Tongue (tissue), 2 donors: ENCODE results near the gene ALDH3B1. TPM values are rescaled to one million over a fixed set of nuclear protein-coding genes. Genes with fewer than 3 reads are reported as not detected.

Experiments
- DNase-seq: peaks from one replicate; pipeline ENCODE4 v3.0.0-alpha.2; 2015
- total RNA-seq: library from RNA; depleted of rRNA; stranded (reverse); fragments of >200 nt; gene quantifications from one replicate; pipeline ENCODE4 v1.2.3, GENCODE V29; 2014

ALDH3B1 gene
- total RNA-seq, 1 donor from 2014 or later = 3.8 TPM

DNA sequence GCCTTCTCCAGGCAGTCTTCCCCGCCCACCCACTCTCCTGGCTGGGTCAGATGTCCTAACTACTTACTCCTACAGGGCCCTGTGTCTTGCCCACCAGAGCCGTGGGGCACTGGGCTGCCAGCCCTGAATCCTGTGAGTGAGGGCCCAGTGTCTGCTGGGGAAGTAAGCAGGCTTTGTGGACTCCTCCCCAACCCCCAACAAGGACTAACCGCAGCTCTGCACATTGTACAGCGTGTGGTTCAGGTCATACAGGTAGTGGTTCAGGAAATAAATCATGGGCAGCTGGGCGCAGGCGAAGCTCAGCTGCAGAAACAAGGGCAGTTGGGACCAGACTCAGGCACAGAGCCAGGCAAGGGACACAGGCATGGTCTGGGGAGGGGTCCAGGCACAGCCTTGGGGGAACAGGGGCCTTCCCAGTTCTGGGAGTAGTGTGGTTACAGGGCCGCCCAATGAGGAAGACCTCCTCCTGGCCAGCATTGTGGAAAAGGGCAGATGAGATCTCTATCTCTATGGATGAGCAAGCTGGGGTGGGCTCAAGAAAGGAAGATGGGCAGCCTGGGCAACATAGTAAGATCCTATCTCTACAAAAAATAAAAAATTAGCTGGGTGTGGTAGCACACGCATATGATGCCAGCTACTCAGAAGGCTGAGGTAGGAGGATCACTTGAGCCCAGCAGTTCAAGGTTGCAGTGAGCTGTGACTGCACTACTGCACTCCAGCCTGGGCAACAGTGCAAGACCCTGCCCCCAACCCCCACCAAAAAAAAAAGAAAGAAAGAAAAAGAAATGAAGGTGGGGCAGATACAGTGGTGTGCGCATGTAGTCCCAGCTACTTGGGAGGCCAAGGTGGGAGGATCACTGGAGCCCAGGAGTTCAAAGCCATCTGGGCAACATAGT, 11.7 kb upstream of the ALDH3B1 start:
- no peak for DNase-seq

- DNase-seq = no peak
These were observed 10.9 kb upstream of the ALDH3B1 start for GRCh38 chr11:67999201-67999629.

DNA sequence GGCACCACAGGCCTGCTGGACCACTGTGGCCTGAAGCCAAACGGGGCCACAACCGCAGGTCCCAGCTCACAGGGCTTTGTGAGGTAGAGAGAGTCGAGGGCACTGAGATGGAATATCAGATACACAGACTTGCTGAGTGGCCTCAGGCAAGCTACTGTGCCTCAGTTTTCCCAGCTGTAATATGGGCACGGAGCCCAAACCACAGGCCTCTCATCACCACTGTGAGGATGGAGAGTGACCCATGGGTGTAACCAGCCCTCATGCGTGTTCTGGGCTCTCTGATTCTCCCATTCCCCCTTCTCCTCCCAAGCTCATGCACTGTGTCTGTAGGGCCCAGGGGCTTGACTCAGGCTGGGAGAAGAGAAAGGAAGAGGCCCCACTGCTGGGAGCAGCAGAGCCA, 10.4 kb upstream of the ALDH3B1 start:
- no peak for DNase-seq

DNA sequence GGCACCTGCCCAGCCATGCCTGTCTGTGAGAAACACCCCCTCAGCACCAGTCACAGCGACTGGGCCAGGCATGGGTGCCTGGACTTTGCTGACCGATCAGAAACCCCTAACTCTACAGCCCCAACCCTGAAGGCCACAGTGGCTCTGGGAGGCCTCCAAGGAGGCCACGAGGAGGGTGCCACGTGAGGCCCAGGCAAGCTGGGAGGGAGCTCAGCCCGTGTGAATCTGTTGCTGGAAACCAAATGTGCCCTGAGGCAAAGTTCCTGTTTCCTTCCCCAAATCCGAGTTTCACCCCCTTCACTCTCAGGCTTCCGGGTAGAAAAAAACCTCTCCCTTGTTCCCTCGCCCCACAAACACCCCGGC, 7.6 kb upstream of the ALDH3B1 start:
- no peak for DNase-seq

- no peak for DNase-seq
These were observed 6.9 kb upstream of the ALDH3B1 start for GRCh38 chr11:68002938-68003845.

GRCh38 chr11:68003846-68004550, 6.1 kb upstream of the ALDH3B1 start, which contains the start of gene UNC93B1:
TSS of gene UNC93B1 (minus strand) at chr11:68004097. CDS start at chr11:68004043, 54 bp downstream.
- peak; percentile 76 for DNase-seq

DNA sequence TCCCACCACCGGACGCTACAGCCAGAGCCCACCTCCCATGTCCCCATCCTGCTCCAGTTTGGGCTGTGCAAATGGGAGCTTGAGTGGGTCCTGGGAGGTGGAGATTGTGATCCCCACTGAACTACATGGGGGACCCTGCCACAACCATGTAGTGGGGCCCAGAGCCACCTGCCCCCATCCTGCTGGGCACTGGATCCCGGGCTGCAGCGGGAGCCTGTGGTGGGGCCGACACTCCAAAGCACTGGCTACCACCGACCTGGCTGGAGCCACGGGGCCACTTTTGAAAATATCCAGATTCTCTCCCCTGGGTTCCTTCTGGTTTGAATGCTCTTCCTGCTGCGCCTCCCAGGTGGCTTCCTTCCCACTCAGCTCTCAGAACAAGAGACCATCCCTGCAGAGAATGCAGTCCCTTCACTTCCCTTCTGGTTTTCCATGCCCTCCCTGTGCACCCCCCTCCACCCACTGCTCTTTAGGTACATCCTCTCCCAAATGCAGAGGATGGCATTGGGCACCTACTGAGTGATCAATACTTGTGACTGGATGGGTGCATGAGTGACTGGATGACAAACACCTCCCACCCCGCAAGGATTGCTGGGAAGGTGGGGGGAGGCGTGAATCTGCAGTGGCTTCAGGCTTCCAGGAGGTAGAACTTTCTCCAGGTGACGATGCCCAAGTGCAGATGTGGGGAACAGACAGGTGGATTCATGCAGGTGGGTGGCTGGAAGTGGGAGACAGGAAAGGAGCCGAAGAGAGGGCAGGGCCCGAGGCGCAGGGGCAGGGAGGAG, 5.4 kb upstream of the ALDH3B1 start:
- no peak for DNase-seq

- no peak for DNase-seq
These were observed 3.4 kb upstream of the ALDH3B1 start for GRCh38 chr11:68006606-68007166.

- no peak for DNase-seq
These were observed 2.4 kb upstream of the ALDH3B1 start for GRCh38 chr11:68007498-68008380.

GRCh38 chr11:68008381-68009337, 1.5 kb upstream of the ALDH3B1 start:
- peak; percentile 65 for DNase-seq

DNA sequence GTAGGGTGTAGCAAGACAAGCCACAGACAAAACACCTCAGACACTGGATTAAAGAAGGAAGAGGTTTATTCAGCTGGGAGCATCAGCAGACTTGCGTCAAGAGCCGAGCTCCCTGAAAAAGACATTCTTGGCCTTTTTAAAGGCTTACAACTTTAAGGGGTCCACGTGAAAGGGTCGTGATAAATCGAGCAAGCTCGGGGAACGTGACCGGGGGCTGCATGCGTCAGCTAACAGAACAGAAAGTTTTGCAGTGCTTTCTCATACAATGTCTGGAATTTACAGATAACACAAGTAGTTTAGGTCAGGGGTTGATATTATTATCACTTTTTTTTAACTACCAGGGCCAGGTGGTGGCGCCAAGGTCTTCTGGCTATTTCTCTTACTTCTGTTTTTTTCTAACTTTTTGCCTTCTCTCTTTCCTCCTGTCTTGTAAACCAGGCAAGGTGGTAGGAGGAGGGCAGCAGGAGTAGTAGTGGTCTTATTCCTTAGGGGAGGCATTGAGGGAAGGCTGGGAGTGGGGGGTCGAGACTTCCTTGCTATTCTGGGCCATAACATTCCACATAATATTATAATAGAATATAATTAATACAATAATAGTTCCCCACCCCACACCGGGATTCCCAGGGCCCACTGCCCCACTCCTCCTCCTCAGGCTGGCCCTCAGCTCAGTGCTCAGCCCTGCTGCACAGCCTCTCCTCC, 587 bp upstream of the ALDH3B1 start:
- no peak for DNase-seq

DNA sequence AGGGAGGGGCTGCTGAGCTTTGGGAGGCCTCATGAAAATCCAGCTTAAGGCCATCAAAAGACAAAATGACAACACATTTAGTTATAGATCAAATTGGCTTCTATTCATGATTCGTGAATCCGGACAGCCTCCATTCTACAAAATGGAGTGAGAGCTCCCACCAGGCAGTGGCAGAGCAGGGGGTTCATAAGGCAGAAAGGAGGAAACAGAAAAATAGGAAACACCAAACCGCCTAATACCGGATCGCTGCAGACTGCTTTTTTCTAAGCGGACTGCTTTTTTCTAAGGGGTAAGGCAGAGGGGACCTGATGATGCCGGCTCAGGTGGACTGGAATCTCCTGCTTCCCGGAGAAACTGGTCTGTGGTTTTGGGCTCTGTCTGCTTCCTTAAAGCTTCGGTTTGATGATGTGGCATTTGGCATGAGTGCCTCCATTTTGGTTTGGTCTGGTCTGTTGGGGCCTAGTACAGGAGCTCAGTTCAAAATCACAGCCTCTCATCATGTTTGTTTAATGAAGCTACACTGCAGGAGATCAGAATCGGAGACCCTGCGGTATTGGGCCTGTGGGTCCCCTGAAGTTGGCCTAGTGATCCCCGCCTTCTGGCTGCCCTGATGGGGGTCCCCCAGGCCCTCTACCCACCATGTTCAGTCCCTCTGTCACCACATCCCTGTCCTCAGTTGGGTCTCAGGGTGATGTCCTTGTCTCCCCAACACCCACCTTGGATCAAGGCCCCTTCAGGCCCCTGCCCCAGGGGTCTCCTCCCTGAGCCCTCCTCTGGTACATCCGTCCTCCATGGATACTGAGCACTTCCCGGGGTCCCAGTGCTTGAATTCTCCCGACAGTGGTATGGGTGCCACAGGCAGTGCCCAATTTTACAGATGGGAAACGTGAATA, 1.2 kb downstream of the ALDH3B1 start:
- DNase-seq = no peak

DNA sequence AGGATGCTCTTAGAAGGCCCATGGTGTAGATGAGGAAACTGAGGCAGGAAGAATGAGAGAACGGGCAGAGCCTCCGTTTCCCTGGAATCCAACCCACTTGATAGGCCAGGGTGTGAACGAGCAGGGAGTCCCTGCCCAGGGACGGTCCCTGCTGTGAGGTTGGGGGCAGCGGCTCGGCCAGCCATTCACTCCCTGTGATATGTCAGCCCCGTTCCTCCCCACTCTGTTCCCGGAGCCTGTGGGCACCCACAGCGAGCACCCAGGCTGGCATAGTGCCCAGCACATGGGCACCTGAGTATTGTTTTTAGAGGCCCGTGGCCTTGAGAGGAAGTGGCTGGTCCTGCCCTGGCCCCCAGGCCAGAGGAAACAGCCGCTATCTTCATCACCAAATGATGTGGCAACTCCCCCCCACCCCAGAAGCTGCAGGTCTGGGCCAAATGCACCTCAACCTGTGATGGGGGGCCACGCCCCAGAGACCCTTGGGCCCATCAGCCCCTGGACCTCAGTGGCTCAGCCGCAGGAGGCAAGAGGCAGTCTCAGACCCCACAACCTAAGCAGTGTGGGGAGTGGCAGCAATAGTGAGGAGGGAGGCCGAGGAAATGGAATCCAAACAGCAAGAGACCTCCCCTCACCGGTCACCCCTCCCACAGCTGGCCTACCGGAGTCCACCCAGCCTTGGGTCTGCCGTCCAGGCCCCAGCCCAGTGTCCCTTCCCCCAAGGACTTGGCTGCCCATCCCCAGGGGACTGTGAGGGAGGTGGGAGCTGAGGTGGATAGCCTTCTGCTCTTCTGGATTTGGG, 2.1 kb downstream of the ALDH3B1 start:
- DNase-seq = no peak

DNA sequence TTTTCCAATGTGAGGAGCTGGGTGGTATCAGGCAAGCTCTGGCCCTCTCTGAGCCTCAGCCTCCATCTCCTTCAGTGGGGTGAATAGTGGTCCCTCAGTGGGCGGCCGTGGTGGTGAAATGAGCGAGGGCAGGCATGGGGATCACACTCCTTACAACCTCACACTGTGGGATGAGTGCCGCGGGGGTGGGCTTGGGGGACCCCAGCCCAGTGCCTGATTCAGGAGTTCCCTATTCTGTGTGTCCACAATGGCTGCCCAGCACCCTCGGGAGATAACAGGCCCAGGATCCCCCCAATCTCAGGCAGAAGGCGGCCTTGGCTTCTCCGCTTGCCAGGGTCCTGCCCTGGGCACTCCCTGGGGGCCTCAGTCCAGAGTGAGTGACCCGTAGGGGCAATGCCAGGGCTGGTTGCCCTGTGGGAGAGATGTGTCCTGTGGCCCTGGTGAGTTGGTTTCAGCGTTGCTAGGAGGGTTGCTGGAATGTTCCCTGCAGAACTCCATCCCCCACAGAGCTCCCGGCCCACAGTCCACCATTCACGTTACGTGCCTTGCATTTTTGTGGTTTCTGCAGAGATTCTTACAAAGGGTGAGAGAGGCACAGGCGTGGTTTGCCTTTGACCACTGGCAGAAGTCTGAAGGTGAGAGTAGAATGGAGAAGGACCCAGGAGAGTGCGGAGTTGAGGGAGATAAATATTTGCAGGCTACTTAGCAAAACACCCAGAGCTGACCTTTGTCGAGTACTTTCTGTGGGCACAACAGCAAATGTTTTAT, 2.9 kb downstream of the ALDH3B1 start:
- DNase-seq = no peak

DNA sequence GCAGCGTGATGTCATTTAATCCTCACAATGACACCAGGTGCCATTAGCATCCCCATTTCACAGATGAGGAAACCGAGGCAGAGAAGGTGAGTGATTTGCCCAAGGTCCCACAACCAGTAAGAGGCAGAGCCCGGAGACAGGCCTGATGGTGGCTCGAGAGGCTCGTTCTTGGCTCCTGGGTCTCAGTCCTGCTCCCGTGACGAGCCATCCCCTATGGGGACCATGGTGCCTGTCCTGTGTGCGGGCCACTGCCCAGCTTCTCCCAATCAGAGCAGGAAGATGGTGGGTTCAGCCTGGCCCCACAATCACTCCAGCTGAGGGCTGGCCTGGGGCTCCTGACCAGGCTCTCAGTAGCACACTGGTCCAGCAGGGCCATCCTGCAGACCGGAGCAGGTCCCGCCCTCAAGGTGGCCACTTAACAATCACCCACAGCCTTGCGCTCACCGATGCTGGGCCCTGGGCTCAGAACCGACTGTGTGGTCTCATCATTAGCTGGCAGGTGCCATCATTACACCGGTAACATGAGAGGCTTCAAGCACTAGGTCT, 3.6 kb downstream of the ALDH3B1 start:
- DNase-seq = no peak
